ENCODE measurements around the gene CCDC116. TPM values are rescaled to one million over a fixed set of nuclear protein-coding genes. Genes with fewer than 3 reads are reported as not detected.

The CCDC116 gene, protein sequence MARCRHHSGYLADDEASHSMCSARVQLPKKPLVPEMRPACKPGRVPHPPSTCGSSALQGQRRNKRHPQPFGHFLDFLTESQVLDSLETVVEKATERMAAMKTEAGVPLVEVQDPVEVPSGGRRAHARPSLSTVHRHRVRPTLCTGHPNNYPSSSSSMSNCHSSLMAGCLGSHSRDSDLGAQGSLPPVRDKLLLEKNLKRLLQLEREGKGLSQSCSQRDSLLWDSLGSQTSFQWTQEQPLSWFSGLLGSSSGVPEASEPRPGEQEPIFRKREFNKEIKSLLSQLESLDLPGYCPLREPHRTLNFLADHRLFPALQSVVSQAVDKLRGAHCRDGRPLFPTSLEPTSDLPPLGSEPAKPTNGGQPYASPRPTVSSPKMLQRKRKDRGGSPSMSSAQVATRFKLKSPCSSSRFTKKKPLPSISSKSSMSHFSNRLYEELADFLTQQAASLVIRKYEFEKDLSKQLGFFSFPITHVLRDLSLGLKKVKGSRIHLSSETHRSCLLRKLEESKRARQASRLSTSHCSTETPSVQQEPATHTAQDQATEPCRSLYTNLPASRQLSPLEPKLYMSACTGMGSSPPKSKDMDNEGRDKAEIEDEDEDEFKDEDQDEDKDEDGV
- not detected for total RNA-seq
- long read RNA-seq: 0 reads

DNA sequence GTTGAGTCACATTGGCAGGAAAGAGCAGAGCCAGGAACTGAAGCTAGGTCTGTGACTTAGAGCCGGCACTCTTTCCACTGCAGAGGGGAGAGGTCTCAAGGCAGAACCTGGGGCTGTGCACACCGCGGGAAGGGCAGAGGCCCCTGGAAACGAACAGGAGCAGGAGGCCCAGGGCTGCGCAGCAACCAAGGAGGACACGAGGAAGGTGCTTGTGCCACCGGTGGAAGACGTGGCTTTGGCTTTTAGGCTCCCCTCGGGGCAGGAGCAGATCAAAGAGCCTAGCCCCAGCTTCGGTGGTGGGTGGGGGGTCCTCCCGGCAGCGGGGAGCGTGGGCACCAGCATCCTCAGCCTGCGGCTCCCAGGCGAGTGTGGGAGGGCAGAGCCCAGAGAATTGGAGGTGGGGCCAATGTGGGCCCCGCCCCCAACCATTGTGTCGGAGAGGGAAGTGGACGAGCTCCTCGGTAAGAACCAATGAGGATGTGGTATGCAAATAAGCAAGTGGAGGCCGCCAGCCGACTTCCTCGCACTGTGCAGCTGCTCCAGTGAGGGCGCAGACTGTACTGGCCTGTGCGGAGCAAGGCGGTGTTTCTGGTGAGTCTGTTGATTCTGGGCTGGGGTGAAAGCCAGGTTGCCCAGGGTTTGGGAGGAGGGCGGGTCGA is at the start of gene CCDC116:
TSS of gene CCDC116 (plus strand) at position 524 of the 659 bp plus-strand sequence. CDS start 422 bp downstream, outside the sequence.
- TF ChIP-seq, protein P1, sequence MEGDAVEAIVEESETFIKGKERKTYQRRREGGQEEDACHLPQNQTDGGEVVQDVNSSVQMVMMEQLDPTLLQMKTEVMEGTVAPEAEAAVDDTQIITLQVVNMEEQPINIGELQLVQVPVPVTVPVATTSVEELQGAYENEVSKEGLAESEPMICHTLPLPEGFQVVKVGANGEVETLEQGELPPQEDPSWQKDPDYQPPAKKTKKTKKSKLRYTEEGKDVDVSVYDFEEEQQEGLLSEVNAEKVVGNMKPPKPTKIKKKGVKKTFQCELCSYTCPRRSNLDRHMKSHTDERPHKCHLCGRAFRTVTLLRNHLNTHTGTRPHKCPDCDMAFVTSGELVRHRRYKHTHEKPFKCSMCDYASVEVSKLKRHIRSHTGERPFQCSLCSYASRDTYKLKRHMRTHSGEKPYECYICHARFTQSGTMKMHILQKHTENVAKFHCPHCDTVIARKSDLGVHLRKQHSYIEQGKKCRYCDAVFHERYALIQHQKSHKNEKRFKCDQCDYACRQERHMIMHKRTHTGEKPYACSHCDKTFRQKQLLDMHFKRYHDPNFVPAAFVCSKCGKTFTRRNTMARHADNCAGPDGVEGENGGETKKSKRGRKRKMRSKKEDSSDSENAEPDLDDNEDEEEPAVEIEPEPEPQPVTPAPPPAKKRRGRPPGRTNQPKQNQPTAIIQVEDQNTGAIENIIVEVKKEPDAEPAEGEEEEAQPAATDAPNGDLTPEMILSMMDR (IDR thresholded peaks at IDR 0.05): no peak
- no peak for TF ChIP-seq POLR2A (IDR thresholded peaks at IDR 0.05)
- H3K36me3 ChIP-seq: no peaks in the 10 kb centered on the region
- H3K27me3 ChIP-seq: no peaks in the 10 kb centered on the region
- peaks cover 0 to 6% (median 2%) of the 10 kb centered on the region in 4 donors for H3K4me1 ChIP-seq
- DNase-seq (no peak), ATAC-seq (no peak)
- no peaks in the 10 kb centered on the region for H3K9me3 ChIP-seq
- WGBS (ENCODE audit: insufficient coverage, low coverage, low lambda C conversion rate, missing lambda C conversion rate): 73% methylated on average over 3 of the region's 27 CpGs
- H3K4me3 ChIP-seq: no peak within 1 kb of the TSS
- no peak within 1 kb of the TSS for H3K27ac ChIP-seq
- intact Hi-C loops (cut with DNase I): loop anchor here in 1 of 2 donors (5.0 kb wide), 1 partner anchor 55 kb away; no protein-coding TSS in a partner anchor

DNA sequence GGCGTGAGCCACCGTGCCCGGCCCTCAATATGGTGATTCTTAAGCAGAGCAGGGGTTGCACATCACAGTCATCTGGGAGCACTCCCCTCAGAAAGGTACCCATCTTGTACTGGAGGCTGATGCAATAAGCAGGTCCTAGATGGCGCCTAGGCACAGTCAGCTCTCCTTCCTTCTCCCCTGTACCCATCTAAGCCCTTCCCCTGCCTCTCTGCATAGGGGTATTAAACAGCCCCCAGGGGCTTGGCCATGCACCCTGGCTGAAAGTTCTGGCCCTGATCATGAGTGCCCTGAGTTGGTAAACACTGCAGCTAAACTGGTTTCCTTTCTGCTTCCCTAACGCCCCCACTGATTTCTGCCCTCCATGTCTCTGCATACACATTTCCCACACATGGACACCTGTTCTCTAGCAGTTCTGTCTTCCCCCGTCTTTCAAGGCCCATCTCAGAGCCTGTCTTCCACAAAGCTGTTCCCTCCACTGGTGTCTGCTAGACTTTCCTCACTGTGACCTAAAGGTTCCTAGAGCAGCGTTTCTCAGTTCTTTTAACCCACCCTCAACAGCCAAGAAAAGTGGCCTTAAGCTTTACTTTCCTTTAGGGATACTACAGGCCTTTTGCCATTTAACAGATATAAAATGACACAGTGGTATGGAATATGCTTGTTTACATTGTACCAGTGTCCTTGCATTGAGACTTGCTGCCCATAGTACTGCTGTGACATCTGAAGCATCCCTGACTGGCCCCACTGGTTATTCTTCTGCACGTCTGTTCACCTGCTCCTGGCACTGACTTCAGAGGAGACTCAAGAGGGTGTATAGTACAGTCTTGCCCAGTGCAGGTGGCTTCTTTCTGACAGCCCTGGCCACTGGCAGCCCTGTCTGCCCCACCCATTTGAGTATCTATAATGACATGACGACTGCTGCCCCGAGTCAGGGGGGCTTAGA is 49.5 kb upstream of the CCDC116 start:
- TF ChIP-seq, protein P1 (IDR thresholded peaks at IDR 0.05): no peak
- no peak for TF ChIP-seq POLR2A (IDR thresholded peaks at IDR 0.05)
- Histone ChIP-seq H3K27me3 (no peaks in the 10 kb centered on the region), H3K4me3 (no peak overlapping the region), H3K9me3 (no peaks in the 10 kb centered on the region), H3K36me3 (no peaks in the 10 kb centered on the region), H3K27ac (no peak overlapping the region), H3K4me1 (peaks cover 0 to 37% (median 14%) of the 10 kb centered on the region in 4 donors)
- ATAC-seq (peak in 1 of 4 donors; percentile 25), DNase-seq (no peak)
- WGBS (ENCODE audit: insufficient coverage, low coverage, low lambda C conversion rate, missing lambda C conversion rate): 72% methylated on average over 5 of the region's 10 CpGs
- intact Hi-C loops (cut with DNase I): loop anchor here in 1 of 2 donors (5.0 kb wide), 1 partner anchor 44 kb away; no protein-coding TSS in a partner anchor

DNA sequence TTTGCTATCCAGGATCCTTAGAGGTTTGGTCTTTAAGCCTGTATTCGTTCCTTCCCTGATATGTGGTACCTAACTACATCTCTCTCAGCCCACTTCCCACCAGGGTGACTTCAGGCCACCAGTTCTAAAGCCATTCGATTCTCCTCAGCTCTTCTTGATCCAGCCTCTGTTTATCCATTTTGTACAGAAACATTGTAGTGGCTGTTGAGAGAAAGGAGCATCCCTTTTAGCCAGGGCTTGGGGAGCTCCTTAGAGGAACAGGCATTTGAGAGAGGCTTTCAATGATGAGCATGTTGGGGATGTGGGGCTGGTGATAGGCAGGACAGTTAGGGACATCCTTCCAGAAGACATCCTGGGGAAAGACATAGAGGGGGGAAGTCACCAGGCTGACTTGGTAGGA is 47.2 kb upstream of the CCDC116 start:
- Histone ChIP-seq H3K36me3 (no peaks in the 10 kb centered on the region), H3K9me3 (no peaks in the 10 kb centered on the region), H3K4me3 (no peak overlapping the region), H3K4me1 (peaks cover 0 to 14% (median 4%) of the 10 kb centered on the region in 4 donors), H3K27me3 (no peaks in the 10 kb centered on the region), H3K27ac (no peak overlapping the region)
- DNase-seq: no peak
- intact Hi-C loops (cut with DNase I): no loop called here
- WGBS (ENCODE audit: insufficient coverage, low coverage, low lambda C conversion rate, missing lambda C conversion rate): 65% methylated on average over 2 of the region's 2 CpGs
- ATAC-seq: no peak
- TF ChIP-seq, protein P1 (IDR thresholded peaks at IDR 0.05): no peak
- no peak for TF ChIP-seq POLR2A (IDR thresholded peaks at IDR 0.05)
